GM18505 (cell line): ENCODE results near the gene PLAAT5.
"Not testable (repeated sequence)": the region's sequence is repeated elsewhere in the genome, so short reads cannot be mapped to it uniquely, and the experiment has no call there.

ENCODE experiments used
- ATAC-seq: cut with Tn5 transposase; IDR thresholded peaks from one replicate; pipeline ENCODE4 v1.9.1; 2021; ENCODE audit not compliant: unreplicated experiment
- POLR2A ChIP-seq: IDR thresholded peaks from 4 replicates; pipeline ENCODE4 v1.6.1; 2011; ENCODE audit warnings: borderline replicate concordance; ENCODE audit not compliant: insufficient read depth, insufficient read length; ENCODE audit errors: extremely low read depth

Gene PLAAT5

GRCh38 chr11:63476618-63477017 is 14.3 kb downstream of the PLAAT5 start:
- no peak for ATAC-seq
- no peak for TF ChIP-seq POLR2A

DNA sequence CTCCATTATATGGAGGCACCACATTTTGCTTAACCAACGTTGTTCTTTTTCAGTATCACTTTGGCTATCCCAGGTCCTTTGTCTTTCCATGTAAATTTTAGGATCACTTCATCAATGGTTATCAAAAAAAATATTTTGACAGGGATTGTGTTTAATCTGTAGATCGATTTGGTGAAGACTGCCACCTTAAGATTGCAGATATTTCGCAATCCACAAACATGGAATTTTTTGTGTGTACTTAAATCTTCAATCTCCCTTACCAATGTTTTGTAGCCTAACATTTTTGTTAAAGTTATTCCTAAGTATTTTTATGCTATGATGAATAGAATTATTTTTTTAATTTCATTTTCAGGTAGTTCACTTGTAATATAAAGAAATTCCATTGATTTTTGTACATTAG is 18.6 kb downstream of the PLAAT5 start:
- ATAC-seq, result no peak
- no peak for TF ChIP-seq POLR2A

DNA sequence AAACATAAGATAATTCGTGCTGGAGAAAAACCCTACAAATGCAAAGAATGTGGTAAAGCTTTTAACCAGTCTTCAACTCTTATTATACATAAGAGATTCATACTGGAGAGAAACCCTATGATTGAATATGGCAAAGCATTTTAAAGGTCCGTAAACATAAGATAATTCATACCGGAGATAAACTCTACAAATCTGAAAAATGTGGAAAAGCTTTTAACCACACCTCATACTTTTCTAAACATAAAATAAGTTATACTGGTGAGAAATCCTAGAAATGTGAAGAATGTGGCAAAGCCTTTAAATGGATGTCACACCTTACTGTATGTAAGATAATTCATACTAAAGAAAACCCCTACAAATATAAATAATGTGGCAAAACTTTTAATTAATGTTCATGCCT is 20.7 kb downstream of the PLAAT5 start:
- no peak for TF ChIP-seq POLR2A
- ATAC-seq, result no peak

DNA sequence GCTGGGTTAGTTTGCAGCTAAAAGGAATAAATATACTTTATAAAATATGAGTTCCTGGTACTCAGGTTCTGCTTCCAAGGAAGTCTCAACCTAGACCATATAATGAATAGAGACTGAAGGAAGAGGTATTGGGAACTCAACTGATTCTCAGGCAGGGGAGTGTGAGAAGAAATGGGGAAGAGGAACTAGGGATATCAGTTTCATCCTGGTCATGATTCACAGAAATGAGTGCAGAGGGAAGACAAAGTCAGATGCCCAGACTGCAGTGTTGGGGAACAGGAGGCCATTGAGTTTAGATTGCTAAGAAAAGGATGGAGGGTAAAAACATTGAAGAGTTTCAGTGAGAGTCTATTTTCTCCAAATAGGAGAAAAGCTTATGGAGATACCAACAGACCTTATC is 28.8 kb downstream of the PLAAT5 start:
- no peak for ATAC-seq
- no peak for TF ChIP-seq POLR2A

DNA sequence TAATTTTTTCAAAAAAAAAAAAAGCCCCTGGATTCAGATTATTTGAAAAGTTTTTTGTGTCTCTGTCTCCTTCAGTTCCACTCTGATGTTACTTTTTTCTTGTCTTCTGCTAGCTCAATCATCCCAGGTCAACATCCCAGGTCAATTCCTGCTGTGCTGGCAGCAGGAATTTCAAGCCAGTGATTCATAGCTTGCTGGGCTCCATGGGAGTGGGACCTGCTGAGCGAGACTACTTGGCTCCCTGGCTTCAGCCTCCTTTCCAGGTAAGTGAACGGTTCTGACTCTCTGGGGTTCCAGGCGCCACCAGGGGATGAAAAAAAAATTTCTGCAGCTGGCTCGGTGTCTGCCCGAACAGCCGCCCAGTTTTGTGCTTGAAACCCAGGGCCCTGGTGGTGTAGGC is 31.4 kb downstream of the PLAAT5 start:
- TF ChIP-seq POLR2A, result no peak
- ATAC-seq, result no peak

DNA sequence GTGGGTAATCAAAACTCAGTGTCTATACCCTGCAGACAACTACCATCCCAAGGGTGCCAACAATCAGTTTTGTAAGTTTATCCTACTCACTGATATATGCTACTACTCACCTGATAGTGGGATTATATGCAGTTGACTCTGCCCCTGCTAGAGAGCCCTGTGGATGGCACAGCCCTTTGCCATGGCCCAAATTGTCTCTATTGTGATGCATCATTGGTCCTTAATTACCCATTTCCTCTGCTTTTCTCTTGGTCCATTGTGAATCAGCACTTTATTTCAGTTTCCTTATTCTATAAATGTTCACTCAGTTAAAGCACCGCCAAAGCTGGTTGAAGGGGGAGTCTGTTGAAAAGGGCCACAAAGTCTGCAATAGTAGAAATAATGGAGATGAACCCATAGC is 42.3 kb downstream of the PLAAT5 start:
- no peak for TF ChIP-seq POLR2A
- no peak for ATAC-seq

DNA sequence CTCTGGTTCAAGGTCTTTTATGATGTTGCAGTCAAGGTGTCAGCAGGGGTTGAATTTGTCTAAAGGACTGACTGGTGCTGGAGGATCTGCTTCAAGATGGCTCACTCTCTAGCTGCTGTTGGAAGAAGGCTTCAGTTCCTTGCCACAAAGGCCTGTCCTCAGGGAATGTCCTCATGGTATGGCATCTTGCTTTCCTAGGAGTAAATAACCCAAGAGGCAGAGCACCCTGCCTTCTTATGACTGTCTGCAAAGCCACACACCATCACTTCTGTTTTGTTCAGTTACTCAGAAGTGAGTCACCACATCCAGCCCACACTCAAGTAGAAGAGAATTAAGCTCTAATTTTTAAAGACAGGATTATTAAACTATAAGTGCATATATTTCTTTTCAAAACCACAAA is 45.2 kb downstream of the PLAAT5 start:
- TF ChIP-seq POLR2A, result no peak
- ATAC-seq, result no peak

GRCh38 chr11:63445118-63445517 is 45.8 kb downstream of the PLAAT5 start:
- TF ChIP-seq POLR2A, result no peak
- no peak for ATAC-seq

GRCh38 chr11:63444160-63444559 is 46.8 kb downstream of the PLAAT5 start:
- no peak for TF ChIP-seq POLR2A
- no peak for ATAC-seq

DNA sequence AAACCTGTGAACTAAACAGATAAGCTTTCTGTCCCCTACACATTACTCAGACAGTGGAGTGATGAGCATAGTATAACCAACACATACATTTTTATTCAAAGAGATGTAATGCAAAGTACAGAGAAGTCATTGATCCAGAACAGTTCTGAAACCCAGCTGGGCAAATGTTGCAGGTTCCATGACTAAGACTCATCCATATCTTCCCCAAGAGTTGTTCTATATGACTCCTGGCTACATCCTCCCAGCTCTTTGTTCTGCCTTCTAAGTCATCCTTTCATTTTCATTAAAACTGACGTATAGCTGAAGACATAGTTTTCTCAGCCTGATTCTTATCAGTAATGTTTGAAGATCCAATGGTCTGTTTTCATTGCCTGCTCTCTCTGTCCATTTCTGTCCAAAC is 47.3 kb downstream of the PLAAT5 start:
- ATAC-seq, result no peak
- TF ChIP-seq POLR2A, result no peak

DNA sequence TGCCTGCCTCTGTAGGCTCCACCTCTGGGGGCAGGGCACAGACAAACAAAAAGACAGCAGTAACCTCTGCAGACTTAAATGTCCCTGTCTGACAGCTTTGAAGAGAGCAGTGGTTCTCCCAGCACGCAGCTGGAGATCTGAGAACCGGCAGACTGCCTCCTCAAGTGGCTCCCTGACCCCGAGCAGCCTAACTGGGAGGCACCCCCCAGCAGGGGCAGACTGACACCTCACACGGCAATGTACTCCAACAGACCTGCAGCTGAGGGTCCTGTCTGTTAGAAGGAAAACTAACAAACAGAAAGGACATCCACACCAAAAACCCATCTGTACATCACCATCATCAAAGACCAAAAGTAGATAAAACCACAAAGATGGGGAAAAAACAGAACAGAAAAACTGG is 55.1 kb downstream of the PLAAT5 start:
- not testable (repeated sequence) for ATAC-seq

DNA sequence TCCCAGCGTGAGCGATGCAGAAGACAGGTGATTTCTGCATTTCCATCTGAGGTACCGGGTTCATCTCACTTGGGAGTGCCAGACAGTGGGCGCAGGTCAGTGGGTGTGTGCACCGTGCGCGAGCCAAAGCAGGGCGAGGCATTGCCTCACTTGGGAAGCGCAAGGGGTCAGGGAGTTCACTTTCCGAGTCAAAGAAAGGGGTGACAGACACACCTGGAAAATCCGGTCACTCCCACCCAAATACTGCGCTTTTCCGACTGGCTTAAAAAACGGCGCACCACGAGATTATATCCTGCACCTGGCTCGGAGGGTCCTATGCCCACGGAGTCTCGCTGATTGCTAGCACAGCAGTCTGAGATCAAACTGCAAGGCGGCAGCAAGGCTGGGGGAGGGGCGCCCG is 55.6 kb downstream of the PLAAT5 start:
- not testable (repeated sequence) for ATAC-seq

DNA sequence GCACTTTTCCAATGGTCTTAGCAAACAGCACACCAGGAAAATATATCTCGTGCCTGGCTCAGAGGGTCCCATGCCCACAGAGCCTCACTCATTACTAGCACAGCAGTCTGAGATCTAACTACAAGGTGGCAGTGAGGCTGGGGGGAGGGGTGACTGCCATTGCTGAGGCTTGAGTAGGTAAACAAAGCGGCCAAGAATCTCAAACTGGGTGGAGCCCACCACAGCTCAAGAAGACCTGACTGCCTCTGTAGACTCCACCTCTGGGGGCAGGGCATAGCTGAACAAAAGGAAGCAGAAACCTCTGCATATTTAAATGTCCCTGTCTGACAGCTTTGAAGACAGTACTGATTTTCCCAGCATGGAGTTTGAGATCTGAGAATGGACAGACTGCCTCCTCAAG is 60.2 kb downstream of the PLAAT5 start:
- ATAC-seq, result not testable (repeated sequence)

DNA sequence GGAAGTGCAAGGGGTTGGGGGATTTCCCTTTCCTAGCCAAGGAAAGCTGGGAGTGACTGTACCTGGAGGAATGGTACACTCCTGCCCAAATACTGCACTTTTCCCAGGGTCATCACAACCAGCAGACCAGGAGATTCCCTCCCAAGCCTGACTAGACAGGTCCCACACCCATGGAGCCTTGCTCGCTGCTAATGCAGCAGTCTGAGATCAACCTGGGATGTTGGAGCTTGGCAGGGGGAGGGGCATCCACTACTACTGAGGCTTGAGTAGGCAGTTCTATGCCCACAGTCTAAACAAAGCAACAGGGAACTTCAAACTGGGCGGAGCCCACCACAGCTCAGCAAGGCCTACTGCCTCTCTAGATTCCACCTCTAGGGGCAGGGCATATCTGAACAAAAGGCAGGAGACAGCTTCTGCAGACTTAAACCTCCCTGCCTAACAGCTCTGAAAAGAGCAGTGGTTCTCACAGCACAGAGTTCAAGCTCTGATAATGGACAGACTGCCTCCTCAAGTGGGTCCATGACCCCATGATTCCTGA is 62.9 kb downstream of the PLAAT5 start:
- ATAC-seq, result no peak
- no peak for TF ChIP-seq POLR2A

- ATAC-seq, result no peak
- TF ChIP-seq POLR2A, result no peak
Measured at GRCh38 chr11:63417174-63417852, 73.7 kb downstream of the PLAAT5 start.
